ENCODE results near the gene CPVL.

DNA sequence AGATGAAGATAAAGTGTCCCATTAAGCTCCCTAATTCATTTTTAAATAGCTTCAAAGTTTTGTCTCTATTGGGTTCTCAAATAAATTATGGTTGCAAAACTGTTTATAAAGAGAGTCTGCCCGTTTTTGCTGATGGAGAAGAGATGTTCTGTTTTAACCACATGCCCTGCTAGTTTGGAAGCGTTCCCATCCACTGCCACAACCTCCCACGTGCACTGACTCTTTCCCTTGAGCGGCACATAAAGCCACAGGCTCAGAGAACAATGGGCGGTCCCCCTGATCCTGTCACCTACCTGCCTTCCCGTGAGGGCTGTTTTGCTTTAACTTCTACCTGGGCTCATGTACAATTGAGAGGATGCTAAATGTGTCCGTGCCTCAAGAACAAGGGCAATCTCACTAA lies 65.5 kb downstream of the CPVL start:
- TF ChIP-seq, protein P1, sequence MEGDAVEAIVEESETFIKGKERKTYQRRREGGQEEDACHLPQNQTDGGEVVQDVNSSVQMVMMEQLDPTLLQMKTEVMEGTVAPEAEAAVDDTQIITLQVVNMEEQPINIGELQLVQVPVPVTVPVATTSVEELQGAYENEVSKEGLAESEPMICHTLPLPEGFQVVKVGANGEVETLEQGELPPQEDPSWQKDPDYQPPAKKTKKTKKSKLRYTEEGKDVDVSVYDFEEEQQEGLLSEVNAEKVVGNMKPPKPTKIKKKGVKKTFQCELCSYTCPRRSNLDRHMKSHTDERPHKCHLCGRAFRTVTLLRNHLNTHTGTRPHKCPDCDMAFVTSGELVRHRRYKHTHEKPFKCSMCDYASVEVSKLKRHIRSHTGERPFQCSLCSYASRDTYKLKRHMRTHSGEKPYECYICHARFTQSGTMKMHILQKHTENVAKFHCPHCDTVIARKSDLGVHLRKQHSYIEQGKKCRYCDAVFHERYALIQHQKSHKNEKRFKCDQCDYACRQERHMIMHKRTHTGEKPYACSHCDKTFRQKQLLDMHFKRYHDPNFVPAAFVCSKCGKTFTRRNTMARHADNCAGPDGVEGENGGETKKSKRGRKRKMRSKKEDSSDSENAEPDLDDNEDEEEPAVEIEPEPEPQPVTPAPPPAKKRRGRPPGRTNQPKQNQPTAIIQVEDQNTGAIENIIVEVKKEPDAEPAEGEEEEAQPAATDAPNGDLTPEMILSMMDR (conservative IDR thresholded peaks at IDR 0.05; ENCODE audit: low read depth, low read length): no peak
- TF ChIP-seq RFX5 (IDR thresholded peaks at IDR 0.05; ENCODE audit: low read depth, low read length): no peak
- TF ChIP-seq, protein P2, sequence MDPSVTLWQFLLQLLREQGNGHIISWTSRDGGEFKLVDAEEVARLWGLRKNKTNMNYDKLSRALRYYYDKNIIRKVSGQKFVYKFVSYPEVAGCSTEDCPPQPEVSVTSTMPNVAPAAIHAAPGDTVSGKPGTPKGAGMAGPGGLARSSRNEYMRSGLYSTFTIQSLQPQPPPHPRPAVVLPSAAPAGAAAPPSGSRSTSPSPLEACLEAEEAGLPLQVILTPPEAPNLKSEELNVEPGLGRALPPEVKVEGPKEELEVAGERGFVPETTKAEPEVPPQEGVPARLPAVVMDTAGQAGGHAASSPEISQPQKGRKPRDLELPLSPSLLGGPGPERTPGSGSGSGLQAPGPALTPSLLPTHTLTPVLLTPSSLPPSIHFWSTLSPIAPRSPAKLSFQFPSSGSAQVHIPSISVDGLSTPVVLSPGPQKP (IDR thresholded peaks at IDR 0.05; ENCODE audit: borderline replicate concordance, low read depth, low read length): no peak
- TF ChIP-seq, protein P3, sequence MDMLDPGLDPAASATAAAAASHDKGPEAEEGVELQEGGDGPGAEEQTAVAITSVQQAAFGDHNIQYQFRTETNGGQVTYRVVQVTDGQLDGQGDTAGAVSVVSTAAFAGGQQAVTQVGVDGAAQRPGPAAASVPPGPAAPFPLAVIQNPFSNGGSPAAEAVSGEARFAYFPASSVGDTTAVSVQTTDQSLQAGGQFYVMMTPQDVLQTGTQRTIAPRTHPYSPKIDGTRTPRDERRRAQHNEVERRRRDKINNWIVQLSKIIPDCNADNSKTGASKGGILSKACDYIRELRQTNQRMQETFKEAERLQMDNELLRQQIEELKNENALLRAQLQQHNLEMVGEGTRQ (IDR thresholded peaks at IDR 0.05; ENCODE audit: low read depth, low read length): no peak
- no peak for TF ChIP-seq POLR2A (IDR thresholded peaks at IDR 0.05; ENCODE audit: low read depth, low read length)
- TF ChIP-seq CEBPB (IDR thresholded peaks at IDR 0.05; ENCODE audit: low read depth, low read length): no peak
- no peak for TF ChIP-seq BHLHE40 (IDR thresholded peaks at IDR 0.05; ENCODE audit: low read depth, low read length)
- no peak for TF ChIP-seq FOS (IDR thresholded peaks at IDR 0.05; ENCODE audit: low read depth, low read length)
- TF ChIP-seq RAD21 (IDR thresholded peaks at IDR 0.05; ENCODE audit: low read length): no peak
- TF ChIP-seq MAZ (IDR thresholded peaks at IDR 0.05; ENCODE audit: borderline replicate concordance, low read depth, low read length): no peak

Measured in IMR-90 (cell line).